Measurements from ENCODE around the gene ZNF550.

GRCh38 chr19:57537953-57538547 is 21.6 kb downstream of the ZNF550 start:
- TF ChIP-seq CTCF (IDR thresholded peaks at IDR 0.05; ENCODE audit: insufficient read depth, low read depth, low read length) (no peak), EZH2 (IDR thresholded peaks at IDR 0.05; ENCODE audit: insufficient read depth, low read length) (no peak)

Measured in astrocyte (in vitro differentiated cells and primary cell).